Pancreas (tissue), 10 donors: ENCODE data around the gene LRP8. TPM values are rescaled to one million over a fixed set of nuclear protein-coding genes. Genes with fewer than 3 reads are reported as not detected.

Experiments
- ATAC-seq, 4 donors: fragments of 200-7000 bp; cut with Tn5 transposase; one replicate each; pipeline versions ENCODE4 v1.8.0 to v1.9.1; 2020; ENCODE audit warnings: mild to moderate bottlenecking in 4 of 4, moderate library complexity in 4 of 4
- DNase-seq, 6 donors: peaks; one replicate each; pipeline ENCODE4 v3.0.0-alpha.2; 2020
- FAIRE-seq: peaks from 2 replicates; lab custom pipeline; 2012; peaks lifted over from hg19 to GRCh38; lab: Jason Lieb, UNC
- H3K27ac ChIP-seq, 4 donors: fragments of 200-600 bp; sonication (generic); 1 replicate in 3 of 4; 2 replicates in 1 of 4; pipeline versions ENCODE4 v1.5.0 to v1.8.0; 2020
- H3K27me3 ChIP-seq, 4 donors: fragments of 200-600 bp; one replicate each; pipeline ENCODE4 v1.8.0; 2021
- H3K36me3 ChIP-seq, 3 donors: fragments of 200-600 bp; sonication (generic) in 1 of 3; one replicate each; pipeline versions ENCODE4 v1.5.0 to v1.8.0; 2020 to 2021
- H3K4me1 ChIP-seq, 3 donors: fragments of 200-600 bp; one replicate each; pipeline ENCODE4 v1.8.0; 2021
- H3K4me3 ChIP-seq, 4 donors: fragments of 200-600 bp; sonication (generic) in 2 of 4; one replicate each; pipeline versions ENCODE4 v1.5.0 to v1.8.0; 2020 to 2021
- H3K9me3 ChIP-seq, 4 donors: fragments of 200-600 bp; one replicate each; pipeline ENCODE4 v1.8.0; 2021
- CTCF ChIP-seq, 4 donors: fragments of 200-600 bp; sonication (generic) in 3 of 4; IDR thresholded peaks; one replicate each; pipeline versions ENCODE4 v1.5.0 to v1.8.0; 2021; ENCODE audit warnings: antibody characterized with exemption in 4 of 4
- WGBS, 2 donors: extraction: QIAGEN DNeasy Blood & Tissue Kit; methylation state at CpG; one replicate each; pipeline ENCODE4 v1.1.7; 2013; 5-methylcytosine and 5-hydroxymethylcytosine counted together
- intact Hi-C, 3 donors: fragments of 100-400 bp; cut with DNase I; formaldehyde crosslinking; loops; one replicate each; pipeline versions ENCODE4 v1.11.1 to v1.14.2; 2022
- polyA plus RNA-seq, 2 donors: library from polyadenylated mRNA; stranded (reverse); fragments of 200-250 nt; gene quantifications; one replicate each; pipeline ENCODE4 v1.2.3, GENCODE V29; 2013
- total RNA-seq, 6 donors: library from RNA; stranded (reverse); fragmentation: NEBNext Ultra II Directional in 4 of 6; extraction: Animal tissue kit (Norgen Biotek cat#: 25700) in 4 of 6; gene quantifications; one replicate each; pipeline versions ENCODE4 v1.2.1 to v1.2.4, GENCODE V29; 2021 to 2023
- donor health status: healthy with polysubstance abuse.
- donor health status: DM: no; HTN: no; CAD: no; lungs with moderate emphysema.
- donor health status: DM: no; HTN: no; CAD: no.
- donor health status: control.
- donor health status: control.
- donor health status: Bipolar disorder and iron deficiency.
- donor health status: DM: yes; HTN: yes; CAD: no.
- donor health status: DM: no; HTN: no; CAD: no.
- donor health status: DM: no; HTN: no; CAD: no.
- donor health status: DM: yes; HTN: yes; CAD: no.

LRP8 gene
- total and polyA plus RNA-seq, 8 donors: 0.08 to 2.3 (median 0.59) TPM

GRCh38 chr1:53303243-53303642 lies 24.6 kb downstream of the LRP8 start:
- no peak for FAIRE-seq
- Histone ChIP-seq H3K9me3 (no peaks in the 10 kb centered on the region), H3K27ac (no peak overlapping the region), H3K4me1 (no peaks in the 10 kb centered on the region), H3K4me3 (no peak overlapping the region), H3K27me3 (no peaks in the 10 kb centered on the region), H3K36me3 (no peaks in the 10 kb centered on the region)
- intact Hi-C loops: no loop called here
- WGBS, 2 donors: 89 to 90% methylated on average over 7 of the region's 7 CpGs
- no peak for TF ChIP-seq CTCF (IDR thresholded peaks at IDR 0.05)
- ATAC-seq: no peak
- DNase-seq: no peak

GRCh38 chr1:53299233-53299632 lies 28.6 kb downstream of the LRP8 start:
- no peaks in the 10 kb centered on the region for H3K4me1 ChIP-seq
- WGBS, 2 donors: 72 to 76% methylated on average over 3 of the region's 3 CpGs
- no peak overlapping the region for H3K27ac ChIP-seq
- no peak for TF ChIP-seq CTCF (IDR thresholded peaks at IDR 0.05)
- H3K27me3 ChIP-seq: no peaks in the 10 kb centered on the region
- no peak overlapping the region for H3K4me3 ChIP-seq
- intact Hi-C loops: no loop called here
- H3K36me3 ChIP-seq: no peaks in the 10 kb centered on the region
- no peaks in the 10 kb centered on the region for H3K9me3 ChIP-seq
- FAIRE-seq (no peak), DNase-seq (no peak), ATAC-seq (no peak)

GRCh38 chr1:53298045-53298637 lies 29.7 kb downstream of the LRP8 start:
- TF ChIP-seq CTCF (IDR thresholded peaks at IDR 0.05): no peak
- intact Hi-C loops: no loop called here
- no peak overlapping the region for H3K4me3 ChIP-seq
- no peak overlapping the region for H3K27ac ChIP-seq
- H3K36me3 ChIP-seq: no peaks in the 10 kb centered on the region
- WGBS, 2 donors: 79 to 83% methylated on average over 12 of the region's 12 CpGs
- H3K9me3 ChIP-seq: no peaks in the 10 kb centered on the region
- ATAC-seq (no peak), FAIRE-seq (no peak), DNase-seq (no peak)
- H3K27me3 ChIP-seq: no peaks in the 10 kb centered on the region
- no peaks in the 10 kb centered on the region for H3K4me1 ChIP-seq

- H3K9me3 ChIP-seq: no peaks in the 10 kb centered on the region
- intact Hi-C loops: no loop called here
- FAIRE-seq (no peak), ATAC-seq (no peak), DNase-seq (no peak)
- no peak overlapping the region for H3K27ac ChIP-seq
- H3K27me3 ChIP-seq: no peaks in the 10 kb centered on the region
- H3K4me3 ChIP-seq: no peak overlapping the region
- WGBS, 2 donors: 91 to 94% methylated on average over 17 of the region's 17 CpGs
- no peaks in the 10 kb centered on the region for H3K4me1 ChIP-seq
- no peaks in the 10 kb centered on the region for H3K36me3 ChIP-seq
- no peak for TF ChIP-seq CTCF (IDR thresholded peaks at IDR 0.05)
Observed at GRCh38 chr1:53297195-53297594, 30.7 kb downstream of the LRP8 start.

GRCh38 chr1:53296117-53296749 lies 31.6 kb downstream of the LRP8 start:
- Histone ChIP-seq H3K4me3 (no peak overlapping the region), H3K27me3 (no peaks in the 10 kb centered on the region), H3K36me3 (no peaks in the 10 kb centered on the region), H3K27ac (no peak overlapping the region), H3K9me3 (no peaks in the 10 kb centered on the region), H3K4me1 (no peaks in the 10 kb centered on the region)
- no peak for DNase-seq
- WGBS, 2 donors: 79 to 89% methylated on average over 12 of the region's 12 CpGs
- intact Hi-C loops: no loop called here
- ATAC-seq: no peak
- no peak for FAIRE-seq
- TF ChIP-seq CTCF (IDR thresholded peaks at IDR 0.05): no peak
